Sigmoid colon (tissue), 7 donors: ENCODE measurements around the gene POP7. TPM values are rescaled to one million over a fixed set of nuclear protein-coding genes. Genes with fewer than 3 reads are reported as not detected.
"Not testable (repeated sequence)": the region's sequence is repeated elsewhere in the genome, so short reads cannot be mapped to it uniquely, and the experiment has no call there.

Source experiments
- DNase-seq: peaks from one replicate; pipeline ENCODE4 v3.0.0-alpha.2; 2019
- H3K27ac ChIP-seq, 4 donors: fragments of 200-600 bp; sonication (generic); one replicate each; pipeline ENCODE4 v1.5.1; 2016 to 2019; ENCODE audit warnings: mild to moderate bottlenecking in 1 of 4
- H3K27me3 ChIP-seq, 3 donors: fragments of 200-600 bp; sonication (generic); one replicate each; pipeline ENCODE4 v1.5.1; 2019; ENCODE audit warnings: mild to moderate bottlenecking in 1 of 3
- H3K36me3 ChIP-seq, 4 donors: fragments of 200-600 bp; sonication (generic); one replicate each; pipeline ENCODE4 v1.5.1; 2016 to 2019
- H3K4me1 ChIP-seq, 4 donors: fragments of 200-600 bp; sonication (generic); one replicate each; pipeline ENCODE4 v1.5.1; 2017 to 2019
- H3K4me3 ChIP-seq, 4 donors: fragments of 200-600 bp; sonication (generic); one replicate each; pipeline ENCODE4 v1.5.1; 2017 to 2019; ENCODE audit warnings: mild to moderate bottlenecking in 2 of 4, moderate library complexity in 1 of 4
- H3K9me3 ChIP-seq, 4 donors: fragments of 200-600 bp in 3 of 4; sonication (generic) in 3 of 4; one replicate each; pipeline versions ENCODE4 v1.5.1 to v1.6.1; 2013 to 2019
- EP300 ChIP-seq, 4 donors: sonication (generic); formaldehyde crosslinking; IDR thresholded peaks; one replicate each; pipeline ENCODE4 v1.6.1; 2017; ENCODE audit warnings: antibody characterized with exemption in 4 of 4
- POLR2A ChIP-seq, 2 donors: fragments of 450-650 bp; IDR thresholded peaks; one replicate each; pipeline ENCODE4 v1.6.1; 2016; ENCODE audit warnings: antibody characterized with exemption in 2 of 2, mild to moderate bottlenecking in 2 of 2, moderate library complexity in 2 of 2
- POLR2AphosphoS5 ChIP-seq, 4 donors: sonication (generic); formaldehyde crosslinking; IDR thresholded peaks; one replicate each; pipeline ENCODE4 v1.6.1; 2017; ENCODE audit warnings: antibody characterized with exemption in 4 of 4
- WGBS, 2 donors: extraction: QIAGEN DNeasy Blood & Tissue Kit; methylation state at CpG; one replicate each; pipeline ENCODE4 v1.1.7; 2013; 5-methylcytosine and 5-hydroxymethylcytosine counted together
- intact Hi-C: fragments of 100-400 bp; cut with DNase I; formaldehyde crosslinking; loops from one replicate; pipeline ENCODE4 v1.15.1; 2023
- polyA plus RNA-seq, 3 donors: library from polyadenylated mRNA; stranded (reverse); fragments of 200-250 nt; gene quantifications; one replicate each; pipeline ENCODE4 v1.2.3, GENCODE V29; 2013
- total RNA-seq, 4 donors: library from RNA; depleted of rRNA; stranded (reverse); fragments of >200 nt; gene quantifications; one replicate each; pipeline ENCODE4 v1.1.0, GENCODE V29; 2016
- TF ChIP-seq, protein P1 (sequence below), 4 experiments: fragments of 450-650 bp in 3 of 4; fragments of 200-600 bp in 1 of 4; IDR thresholded peaks; one replicate each; pipeline ENCODE4 v1.5.1; 2016 to 2019; ENCODE audit warnings: antibody characterized with exemption in 4 of 4, mild to moderate bottlenecking in 3 of 4, moderate library complexity in 2 of 4
- donor health status: healthy with polysubstance abuse.
- donor health status: Bipolar disorder and iron deficiency.
- donor health status: healthy.

POP7 gene
- total and polyA plus RNA-seq, 7 donors: 20.5 to 46.2 (median 39.5) TPM

DNA sequence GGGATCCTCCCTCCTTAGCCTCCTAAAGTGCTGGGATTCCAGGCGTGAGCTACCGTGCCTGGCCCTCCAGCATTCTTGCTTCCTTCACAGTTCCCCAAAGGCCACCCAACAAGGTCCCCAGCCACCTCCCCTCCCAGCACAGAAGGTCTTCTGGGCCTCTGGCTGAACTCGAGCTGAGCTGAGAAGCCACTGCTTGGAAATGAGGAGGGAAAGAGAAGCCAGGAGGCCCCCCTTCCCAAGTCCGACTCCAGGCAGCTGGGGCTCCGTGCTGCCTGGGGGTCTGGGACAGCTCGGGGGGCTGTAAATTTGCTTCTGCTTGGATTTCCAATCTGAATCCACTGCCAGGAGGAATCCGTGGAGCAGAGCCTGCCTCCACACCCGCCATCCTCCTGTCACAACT lies 8.8 kb downstream of the POP7 start:
- H3K27me3 ChIP-seq: peaks cover under 1 to 13% (median 5%) of the 10 kb centered on the region in 3 donors
- intact Hi-C loops: no loop called here
- H3K4me3 ChIP-seq: no peak overlapping the region
- no peak overlapping the region for H3K27ac ChIP-seq
- no peaks in the 10 kb centered on the region for H3K9me3 ChIP-seq
- TF ChIP-seq, protein P1, sequence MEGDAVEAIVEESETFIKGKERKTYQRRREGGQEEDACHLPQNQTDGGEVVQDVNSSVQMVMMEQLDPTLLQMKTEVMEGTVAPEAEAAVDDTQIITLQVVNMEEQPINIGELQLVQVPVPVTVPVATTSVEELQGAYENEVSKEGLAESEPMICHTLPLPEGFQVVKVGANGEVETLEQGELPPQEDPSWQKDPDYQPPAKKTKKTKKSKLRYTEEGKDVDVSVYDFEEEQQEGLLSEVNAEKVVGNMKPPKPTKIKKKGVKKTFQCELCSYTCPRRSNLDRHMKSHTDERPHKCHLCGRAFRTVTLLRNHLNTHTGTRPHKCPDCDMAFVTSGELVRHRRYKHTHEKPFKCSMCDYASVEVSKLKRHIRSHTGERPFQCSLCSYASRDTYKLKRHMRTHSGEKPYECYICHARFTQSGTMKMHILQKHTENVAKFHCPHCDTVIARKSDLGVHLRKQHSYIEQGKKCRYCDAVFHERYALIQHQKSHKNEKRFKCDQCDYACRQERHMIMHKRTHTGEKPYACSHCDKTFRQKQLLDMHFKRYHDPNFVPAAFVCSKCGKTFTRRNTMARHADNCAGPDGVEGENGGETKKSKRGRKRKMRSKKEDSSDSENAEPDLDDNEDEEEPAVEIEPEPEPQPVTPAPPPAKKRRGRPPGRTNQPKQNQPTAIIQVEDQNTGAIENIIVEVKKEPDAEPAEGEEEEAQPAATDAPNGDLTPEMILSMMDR (IDR thresholded peaks at IDR 0.05): no peak
- TF ChIP-seq EP300 (IDR thresholded peaks at IDR 0.05) (no peak), POLR2AphosphoS5 (IDR thresholded peaks at IDR 0.05) (no peak), POLR2A (IDR thresholded peaks at IDR 0.05) (no peak)
- DNase-seq: no peak
- WGBS, 2 donors: 77 to 80% methylated on average over 8 of the region's 8 CpGs
- H3K4me1 ChIP-seq: no peaks in the 10 kb centered on the region
- no peaks in the 10 kb centered on the region for H3K36me3 ChIP-seq

DNA sequence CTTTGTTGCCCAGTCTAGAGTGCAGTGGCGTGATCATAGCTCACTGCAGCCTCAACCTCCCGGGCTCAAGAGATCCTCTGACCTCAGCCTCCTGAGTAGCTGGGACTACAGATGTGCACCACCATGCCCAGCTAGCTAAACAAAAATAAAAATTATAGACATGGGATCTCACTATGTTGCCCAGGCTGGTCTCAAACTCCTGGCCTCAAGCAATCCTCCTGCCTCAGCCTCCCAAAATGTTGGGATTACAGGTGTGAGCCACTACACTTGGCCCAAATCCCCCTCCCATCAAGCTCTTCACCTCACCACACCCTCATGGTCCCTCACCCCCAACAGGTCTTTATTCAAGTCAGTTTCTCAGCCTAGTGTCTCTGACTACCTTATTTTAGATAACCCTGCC lies 11.2 kb downstream of the POP7 start:
- H3K27ac ChIP-seq, H3K4me3 ChIP-seq, intact Hi-C loops, H3K9me3 ChIP-seq, H3K36me3 ChIP-seq, H3K4me1 ChIP-seq, DNase-seq: not testable (repeated sequence)
- WGBS, 2 donors: 95 to 96% methylated on average over 2 of the region's 2 CpGs
- H3K27me3 ChIP-seq: peaks cover 22 to 36% (median 23%) of the 10 kb centered on the region in 3 donors

DNA sequence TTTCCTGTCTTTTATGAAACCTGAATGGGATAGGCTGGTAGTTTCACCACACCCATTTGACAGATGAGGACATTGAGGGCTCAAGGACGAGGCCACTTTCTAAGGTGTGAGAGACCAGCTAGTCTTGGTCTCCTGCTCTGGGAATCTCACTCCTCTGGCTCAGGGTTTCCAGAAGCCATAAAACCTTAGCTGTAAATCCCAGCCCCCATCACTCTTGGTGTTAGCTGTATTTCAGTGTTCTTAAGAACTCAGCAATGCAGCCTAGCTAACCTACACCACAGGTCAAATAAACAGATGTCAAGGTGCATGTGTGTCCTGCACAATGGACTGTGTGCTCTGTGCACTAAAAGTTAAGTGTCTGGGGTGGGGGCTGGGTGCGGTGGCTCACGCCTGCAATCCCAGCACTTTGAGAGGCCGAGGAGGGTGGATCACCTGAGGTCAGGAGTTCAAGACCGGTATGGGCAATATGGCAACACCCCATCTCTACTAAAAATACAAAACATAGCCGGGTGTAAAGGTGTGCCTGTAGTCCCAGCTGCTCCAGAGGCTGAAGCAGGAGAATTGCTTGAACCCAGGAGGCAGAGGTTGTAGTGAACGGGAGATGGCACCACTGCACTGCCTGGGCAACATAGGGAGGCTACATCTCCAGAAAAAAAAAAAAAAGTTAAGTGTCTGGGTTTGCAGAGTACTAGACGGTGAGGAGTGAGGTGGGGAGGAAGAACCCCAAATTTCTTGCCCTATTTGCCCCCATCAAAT lies 13.8 kb downstream of the POP7 start:
- no peak overlapping the region for H3K27ac ChIP-seq
- peaks cover 0 to 9% (median 8%) of the 10 kb centered on the region in 4 donors for H3K4me1 ChIP-seq
- no peak overlapping the region for H3K4me3 ChIP-seq
- no peaks in the 10 kb centered on the region for H3K9me3 ChIP-seq
- peaks cover 26 to 58% (median 27%) of the 10 kb centered on the region in 3 donors for H3K27me3 ChIP-seq
- no peak for DNase-seq
- 7 to 44% methylated on average over 8 of the region's 8 CpGs for WGBS, 2 donors
- intact Hi-C loops: no loop called here
- TF ChIP-seq EP300 (IDR thresholded peaks at IDR 0.05) (no peak), POLR2A (IDR thresholded peaks at IDR 0.05) (no peak), POLR2AphosphoS5 (IDR thresholded peaks at IDR 0.05) (no peak)
- TF ChIP-seq, protein P1 (IDR thresholded peaks at IDR 0.05): no peak
- H3K36me3 ChIP-seq: no peaks in the 10 kb centered on the region

DNA sequence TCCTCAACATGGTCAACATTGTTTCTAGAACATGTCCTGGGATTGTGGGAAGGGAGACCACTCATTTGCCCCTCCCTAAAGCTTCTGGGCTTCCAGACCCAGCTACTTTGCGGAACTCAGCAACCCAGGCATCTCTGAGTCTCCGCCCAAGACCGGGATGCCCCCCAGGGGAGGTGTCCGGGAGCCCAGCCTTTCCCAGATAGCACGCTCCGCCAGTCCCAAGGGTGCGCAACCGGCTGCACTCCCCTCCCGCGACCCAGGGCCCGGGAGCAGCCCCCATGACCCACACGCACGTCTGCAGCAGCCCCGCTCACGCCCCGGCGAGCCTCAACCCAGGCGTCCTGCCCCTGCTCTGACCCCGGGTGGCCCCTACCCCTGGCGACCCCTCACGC lies 14.4 kb downstream of the POP7 start, which contains the start of gene EPO:
TSS of gene EPO (plus strand) at position 190 of the 392 bp plus-strand sequence. CDS start 513 bp downstream, outside the sequence.
- Histone ChIP-seq H3K27me3 (peaks cover 26 to 58% (median 27%) of the 10 kb centered on the region in 3 donors), H3K4me1 (peaks cover 0 to 12% (median 8%) of the 10 kb centered on the region in 4 donors), H3K36me3 (no peaks in the 10 kb centered on the region), H3K27ac (no peak within 1 kb of the TSS), H3K9me3 (no peaks in the 10 kb centered on the region), H3K4me3 (peak within 1 kb of the TSS in 2 of 4 donors; percentile 5)
- TF ChIP-seq POLR2AphosphoS5 (IDR thresholded peaks at IDR 0.05): no peak
- TF ChIP-seq, protein P1 (IDR thresholded peaks at IDR 0.05): no peak
- TF ChIP-seq EP300 (IDR thresholded peaks at IDR 0.05): no peak
- WGBS, 2 donors: 3 to 4% methylated on average over 21 of the region's 21 CpGs
- DNase-seq: no peak
- intact Hi-C loops: no loop called here

DNA sequence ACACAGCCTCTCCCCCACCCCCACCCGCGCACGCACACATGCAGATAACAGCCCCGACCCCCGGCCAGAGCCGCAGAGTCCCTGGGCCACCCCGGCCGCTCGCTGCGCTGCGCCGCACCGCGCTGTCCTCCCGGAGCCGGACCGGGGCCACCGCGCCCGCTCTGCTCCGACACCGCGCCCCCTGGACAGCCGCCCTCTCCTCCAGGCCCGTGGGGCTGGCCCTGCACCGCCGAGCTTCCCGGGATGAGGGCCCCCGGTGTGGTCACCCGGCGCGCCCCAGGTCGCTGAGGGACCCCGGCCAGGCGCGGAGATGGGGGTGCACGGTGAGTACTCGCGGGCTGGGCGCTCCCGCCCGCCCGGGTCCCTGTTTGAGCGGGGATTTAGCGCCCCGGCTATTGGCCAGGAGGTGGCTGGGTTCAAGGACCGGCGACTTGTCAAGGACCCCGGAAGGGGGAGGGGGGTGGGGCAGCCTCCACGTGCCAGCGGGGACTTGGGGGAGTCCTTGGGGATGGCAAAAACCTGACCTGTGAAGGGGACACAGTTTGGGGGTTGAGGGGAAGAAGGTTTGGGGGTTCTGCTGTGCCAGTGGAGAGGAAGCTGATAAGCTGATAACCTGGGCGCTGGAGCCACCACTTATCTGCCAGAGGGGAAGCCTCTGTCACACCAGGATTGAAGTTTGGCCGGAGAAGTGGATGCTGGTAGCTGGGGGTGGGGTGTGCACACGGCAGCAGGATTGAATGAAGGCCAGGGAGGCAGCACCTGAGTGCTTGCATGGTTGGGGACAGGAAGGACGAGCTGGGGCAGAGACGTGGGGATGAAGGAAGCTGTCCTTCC lies 15.0 kb downstream of the POP7 start:
- DNase-seq: no peak
- intact Hi-C loops: no loop called here
- Histone ChIP-seq H3K9me3 (no peaks in the 10 kb centered on the region), H3K36me3 (no peaks in the 10 kb centered on the region), H3K4me1 (peaks cover 0 to 17% (median 11%) of the 10 kb centered on the region in 4 donors), H3K4me3 (peak overlapping the region in 2 of 4 donors; percentile 5), H3K27ac (no peak overlapping the region), H3K27me3 (peaks cover 26 to 58% (median 27%) of the 10 kb centered on the region in 3 donors)
- 4 to 6% methylated on average over 56 of the region's 56 CpGs for WGBS, 2 donors
- TF ChIP-seq POLR2AphosphoS5 (IDR thresholded peaks at IDR 0.05): no peak
